ENCODE results near the gene ATP6V1C2.

DNA sequence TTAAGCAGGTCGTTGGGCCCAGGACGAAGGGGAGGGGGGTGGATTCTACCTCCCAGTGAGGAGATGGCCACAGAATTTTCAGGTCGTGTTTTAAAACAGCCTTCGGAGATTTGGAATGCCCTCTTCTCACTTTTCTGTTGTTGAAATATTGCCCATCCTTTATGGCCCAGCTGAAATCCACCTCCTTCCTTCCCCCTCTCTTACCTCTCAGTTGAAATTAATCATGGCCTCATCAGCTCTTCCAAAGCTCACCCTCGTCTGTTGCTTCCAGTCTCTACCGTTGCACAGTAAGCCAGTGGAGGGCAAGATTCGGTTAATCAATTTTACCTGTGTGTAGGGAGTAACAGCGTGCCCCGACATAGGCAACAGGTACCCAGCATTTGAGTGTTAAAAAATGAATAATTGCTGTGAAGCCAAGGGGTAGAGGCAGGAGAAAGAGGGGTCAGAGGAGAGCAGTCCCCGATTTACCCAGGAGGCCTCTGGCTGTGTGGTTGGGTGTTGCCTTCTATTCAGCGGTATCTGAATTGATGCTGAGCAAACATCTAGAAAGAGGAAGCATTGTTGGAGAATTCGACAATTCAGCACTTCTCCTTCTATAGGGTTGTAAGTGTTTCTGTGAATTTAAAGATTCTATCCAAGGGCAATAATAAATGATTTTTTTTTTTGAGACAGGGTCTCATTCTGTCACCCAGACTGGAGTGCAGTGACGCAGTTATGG lies 99.7 kb downstream of the ATP6V1C2 start:
- TF ChIP-seq, protein P1, sequence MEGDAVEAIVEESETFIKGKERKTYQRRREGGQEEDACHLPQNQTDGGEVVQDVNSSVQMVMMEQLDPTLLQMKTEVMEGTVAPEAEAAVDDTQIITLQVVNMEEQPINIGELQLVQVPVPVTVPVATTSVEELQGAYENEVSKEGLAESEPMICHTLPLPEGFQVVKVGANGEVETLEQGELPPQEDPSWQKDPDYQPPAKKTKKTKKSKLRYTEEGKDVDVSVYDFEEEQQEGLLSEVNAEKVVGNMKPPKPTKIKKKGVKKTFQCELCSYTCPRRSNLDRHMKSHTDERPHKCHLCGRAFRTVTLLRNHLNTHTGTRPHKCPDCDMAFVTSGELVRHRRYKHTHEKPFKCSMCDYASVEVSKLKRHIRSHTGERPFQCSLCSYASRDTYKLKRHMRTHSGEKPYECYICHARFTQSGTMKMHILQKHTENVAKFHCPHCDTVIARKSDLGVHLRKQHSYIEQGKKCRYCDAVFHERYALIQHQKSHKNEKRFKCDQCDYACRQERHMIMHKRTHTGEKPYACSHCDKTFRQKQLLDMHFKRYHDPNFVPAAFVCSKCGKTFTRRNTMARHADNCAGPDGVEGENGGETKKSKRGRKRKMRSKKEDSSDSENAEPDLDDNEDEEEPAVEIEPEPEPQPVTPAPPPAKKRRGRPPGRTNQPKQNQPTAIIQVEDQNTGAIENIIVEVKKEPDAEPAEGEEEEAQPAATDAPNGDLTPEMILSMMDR (conservative IDR thresholded peaks at IDR 0.05 in 1 of 2, IDR thresholded peaks at IDR 0.05 in 1 of 2; ENCODE audit: low read depth in 1 of 2, low read length in 2 of 2): no peak
- no peak for TF ChIP-seq EZH2 (IDR thresholded peaks at IDR 0.05; ENCODE audit: low read length, missing control alignments)
